T follicular helper cell (primary cell): ENCODE measurements around the gene NDUFV1.
"Not testable (repeated sequence)": the region's sequence is repeated elsewhere in the genome, so short reads cannot be mapped to it uniquely, and the experiment has no call there.

Experiments
- DNase-seq: peaks from one replicate; pipeline ENCODE4 v3.0.0-alpha.2; 2020; ENCODE audit warnings: low read depth

Gene NDUFV1

GRCh38 chr11:67657300-67657699 is 50.6 kb downstream of the NDUFV1 start:
- DNase-seq = no peak

- not testable (repeated sequence) for DNase-seq
Observed at GRCh38 chr11:67659651-67660165, 53.0 kb downstream of the NDUFV1 start.

- DNase-seq = not testable (repeated sequence)
Observed at GRCh38 chr11:67660752-67661151, 54.0 kb downstream of the NDUFV1 start.
